ENCODE results near the gene CAPZA1. TPM values are rescaled to one million over a fixed set of nuclear protein-coding genes. Genes with fewer than 3 reads are reported as not detected.

CAPZA1 gene
- polyA plus RNA-seq, 6 donors from 2014 or later = 202 to 291 (median 254) TPM

- H3K27me3 Mint-ChIP-seq = no peaks in the 10 kb centered on the region
- ATAC-seq (ENCODE audit: low read depth in 2 of 2) (no peak), DNase-seq (no peak)
- H3K9me3 Mint-ChIP-seq = no peaks in the 10 kb centered on the region
- peak overlapping the region in 2 of 6 donors; percentile 42 to 82 for H3K27ac Mint-ChIP-seq
- no peaks in the 10 kb centered on the region for H3K36me3 Mint-ChIP-seq
- peak overlapping the region in 1 of 8 donors; percentile 23 for H3K4me3 Mint-ChIP-seq
- peaks cover 30 to 41% (median 36%) of the 10 kb centered on the region in 3 donors for H3K4me1 Mint-ChIP-seq
Measured at GRCh38 chr1:112710586-112710985, 91.0 kb downstream of the CAPZA1 start.

GRCh38 chr1:112711041-112711440 lies 91.4 kb downstream of the CAPZA1 start:
- ATAC-seq (ENCODE audit: low read depth in 2 of 2) (no peak), DNase-seq (no peak)
- peak overlapping the region in 1 of 8 donors; percentile 23 for H3K4me3 Mint-ChIP-seq
- no peaks in the 10 kb centered on the region for H3K9me3 Mint-ChIP-seq
- peaks cover 30 to 41% (median 35%) of the 10 kb centered on the region in 3 donors for H3K4me1 Mint-ChIP-seq
- no peaks in the 10 kb centered on the region for H3K36me3 Mint-ChIP-seq
- peak overlapping the region in 2 of 6 donors; percentile 42 to 82 for H3K27ac Mint-ChIP-seq
- no peaks in the 10 kb centered on the region for H3K27me3 Mint-ChIP-seq

GRCh38 chr1:112711670-112712069 lies 92.0 kb downstream of the CAPZA1 start:
- H3K36me3 Mint-ChIP-seq = no peaks in the 10 kb centered on the region
- no peak for ATAC-seq (ENCODE audit: low read depth in 2 of 2)
- H3K4me3 Mint-ChIP-seq = no peak overlapping the region
- H3K9me3 Mint-ChIP-seq = no peaks in the 10 kb centered on the region
- no peak for DNase-seq
- H3K4me1 Mint-ChIP-seq = peaks cover 31 to 41% (median 35%) of the 10 kb centered on the region in 3 donors
- H3K27ac Mint-ChIP-seq = peak overlapping the region in 1 of 6 donors; percentile 64
- H3K27me3 Mint-ChIP-seq = no peaks in the 10 kb centered on the region

GRCh38 chr1:112712191-112712590 lies 92.6 kb downstream of the CAPZA1 start:
- ATAC-seq (ENCODE audit: low read depth in 2 of 2) = no peak
- no peak overlapping the region for H3K27ac Mint-ChIP-seq
- no peaks in the 10 kb centered on the region for H3K9me3 Mint-ChIP-seq
- H3K4me3 Mint-ChIP-seq = peak overlapping the region in 1 of 8 donors; percentile 70
- H3K27me3 Mint-ChIP-seq = no peaks in the 10 kb centered on the region
- no peaks in the 10 kb centered on the region for H3K36me3 Mint-ChIP-seq
- no peak for DNase-seq
- peaks cover 33 to 41% (median 36%) of the 10 kb centered on the region in 3 donors for H3K4me1 Mint-ChIP-seq

GRCh38 chr1:112712701-112713128 lies 93.1 kb downstream of the CAPZA1 start:
- no peaks in the 10 kb centered on the region for H3K27me3 Mint-ChIP-seq

GRCh38 chr1:112713466-112714312 lies 94.1 kb downstream of the CAPZA1 start:
- H3K4me1 Mint-ChIP-seq = peaks cover 33 to 36% (median 34%) of the 10 kb centered on the region in 3 donors
- H3K27me3 Mint-ChIP-seq = peaks cover 0 to 4% (median 0%) of the 10 kb centered on the region in 3 donors
- peak; percentile 82 for DNase-seq
- H3K36me3 Mint-ChIP-seq = no peaks in the 10 kb centered on the region
- H3K27ac Mint-ChIP-seq = peak overlapping the region; percentile 32 to 91 (median 72)
- H3K4me3 Mint-ChIP-seq = peak overlapping the region; percentile 70 to 96 (median 89)
- ATAC-seq (ENCODE audit: low read depth in 2 of 2) = peak; percentile 52 to 57
- no peaks in the 10 kb centered on the region for H3K9me3 Mint-ChIP-seq

More at GRCh38 chr1:112712701-112713128, 93.1 kb downstream of the CAPZA1 start:
- Mint-ChIP-seq H3K9me3 (no peaks in the 10 kb centered on the region), H3K27ac (peak overlapping the region in 1 of 6 donors; percentile 55), H3K4me3 (peak overlapping the region in 4 of 8 donors; percentile 50 to 75 (median 65)), H3K36me3 (no peaks in the 10 kb centered on the region), H3K4me1 (peaks cover 34 to 36% (median 35%) of the 10 kb centered on the region in 3 donors)
- ATAC-seq (ENCODE audit: low read depth in 2 of 2) = no peak
- no peak for DNase-seq

- no peak for DNase-seq
- Mint-ChIP-seq H3K9me3 (no peaks in the 10 kb centered on the region), H3K27me3 (peaks cover 0 to 13% (median 9%) of the 10 kb centered on the region in 3 donors), H3K27ac (peak overlapping the region in 5 of 6 donors; percentile 32 to 76 (median 50)), H3K4me1 (peaks cover 33 to 38% (median 34%) of the 10 kb centered on the region in 3 donors), H3K4me3 (peak overlapping the region; percentile 83 to 96 (median 92)), H3K36me3 (no peaks in the 10 kb centered on the region)
- ATAC-seq (ENCODE audit: low read depth in 2 of 2) = peak in 1 of 2 donors; percentile 0
Measured at GRCh38 chr1:112714313-112715263, 95.0 kb downstream of the CAPZA1 start.

GRCh38 chr1:112715264-112716053 lies 95.8 kb downstream of the CAPZA1 start, which contains the start of gene PPM1J:
TSS of gene PPM1J (minus strand) at chr1:112715332. CDS start at chr1:112715301, 31 bp downstream.
- ATAC-seq (ENCODE audit: low read depth in 2 of 2) = peak; percentile 75 to 76
- Mint-ChIP-seq H3K36me3 (no peaks in the 10 kb centered on the region), H3K9me3 (no peaks in the 10 kb centered on the region), H3K27me3 (peaks cover 0 to 22% (median 18%) of the 10 kb centered on the region in 3 donors), H3K4me1 (peaks cover 33 to 38% (median 34%) of the 10 kb centered on the region in 3 donors), H3K27ac (peak within 1 kb of the TSS; percentile 64 to 95 (median 92)), H3K4me3 (peak within 1 kb of the TSS; percentile 92 to 96 (median 94))
- peak; percentile 98 for DNase-seq

GRCh38 chr1:112716133-112716720 lies 96.6 kb downstream of the CAPZA1 start:
- no peaks in the 10 kb centered on the region for H3K36me3 Mint-ChIP-seq
- peak overlapping the region; percentile 92 to 96 (median 94) for H3K4me3 Mint-ChIP-seq
- H3K9me3 Mint-ChIP-seq = no peaks in the 10 kb centered on the region
- H3K4me1 Mint-ChIP-seq = peaks cover 33 to 38% (median 34%) of the 10 kb centered on the region in 3 donors
- peaks cover 0 to 24% (median 21%) of the 10 kb centered on the region in 3 donors for H3K27me3 Mint-ChIP-seq
- peak; percentile 74 for DNase-seq
- peak overlapping the region in 3 of 6 donors; percentile 93 to 95 (median 94) for H3K27ac Mint-ChIP-seq
- peak; percentile 20 to 22 for ATAC-seq (ENCODE audit: low read depth in 2 of 2)

- DNase-seq (no peak), ATAC-seq (ENCODE audit: low read depth in 2 of 2) (no peak)
- Mint-ChIP-seq H3K27ac (peak overlapping the region in 2 of 6 donors; percentile 30 to 78), H3K4me1 (peaks cover 29 to 39% (median 34%) of the 10 kb centered on the region in 3 donors), H3K36me3 (no peaks in the 10 kb centered on the region), H3K4me3 (peak overlapping the region in 3 of 8 donors; percentile 55 to 93 (median 92)), H3K9me3 (no peaks in the 10 kb centered on the region), H3K27me3 (peaks cover 8 to 31% (median 30%) of the 10 kb centered on the region in 3 donors)
Measured at GRCh38 chr1:112717263-112717873, 97.7 kb downstream of the CAPZA1 start.

- peak; percentile 9 to 10 for ATAC-seq (ENCODE audit: low read depth in 2 of 2)
- H3K27ac Mint-ChIP-seq = no peak overlapping the region
- DNase-seq = peak; percentile 70
- peak overlapping the region in 5 of 8 donors; percentile 9 to 80 (median 55) for H3K4me3 Mint-ChIP-seq
- H3K36me3 Mint-ChIP-seq = peaks cover 0 to 8% of the 10 kb centered on the region in 2 donors
- no peaks in the 10 kb centered on the region for H3K9me3 Mint-ChIP-seq
- H3K4me1 Mint-ChIP-seq = peaks cover 30 to 42% (median 32%) of the 10 kb centered on the region in 3 donors
- H3K27me3 Mint-ChIP-seq = peaks cover 13 to 46% (median 45%) of the 10 kb centered on the region in 3 donors
Measured at GRCh38 chr1:112718691-112719418, 99.2 kb downstream of the CAPZA1 start.

Measured in naive B cell (primary cell).